NT2/D1 (cell line): ENCODE measurements around the gene ARAP3.

Experiments used
- SUZ12 ChIP-seq: IDR thresholded peaks from 2 replicates; pipeline ENCODE4 v1.6.1; 2011; ENCODE audit not compliant: insufficient read length, insufficient read depth; ENCODE audit errors: extremely low read depth
- YY1 ChIP-seq: IDR thresholded peaks from 2 replicates; pipeline ENCODE4 v1.6.1; 2011; ENCODE audit not compliant: insufficient read length, insufficient read depth
- ZNF274 ChIP-seq: IDR thresholded peaks from 2 replicates; pipeline ENCODE4 v1.6.1; 2011; ENCODE audit warnings: mild to moderate bottlenecking, low read depth, low read length

DNA sequence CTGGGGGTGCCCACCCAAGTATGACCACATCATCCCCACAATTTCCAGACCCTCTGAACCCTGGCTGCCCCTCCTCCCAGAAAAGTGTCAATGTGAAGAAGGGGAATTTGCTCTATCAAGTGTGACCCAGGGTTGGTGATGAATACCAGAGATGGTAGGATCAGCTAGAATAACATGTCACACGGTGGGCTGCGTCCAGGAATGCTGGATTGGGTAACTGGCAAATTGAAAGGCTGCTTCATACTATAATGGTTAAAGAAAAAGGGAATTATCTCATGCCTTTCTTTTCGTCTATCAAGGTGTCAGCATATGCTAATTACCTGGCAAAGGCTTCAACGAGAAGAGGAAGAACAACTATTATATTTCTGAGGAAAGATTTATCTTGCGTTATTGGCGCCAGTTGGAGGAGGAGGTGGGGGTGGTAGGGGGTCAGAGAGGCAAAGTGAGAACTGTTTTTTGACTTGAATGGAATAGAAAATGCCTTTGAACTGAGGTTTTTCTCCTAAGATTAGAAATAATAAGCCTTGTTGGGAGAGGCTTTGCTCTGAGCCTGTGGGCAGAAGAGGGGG, 27.8 kb upstream of the ARAP3 start:
- no peak for TF ChIP-seq ZNF274
- no peak for TF ChIP-seq YY1
- TF ChIP-seq SUZ12, result no peak
